WERI-Rb-1 (cell line): ENCODE measurements around the gene TGFB2.

Experiments
- DNase-seq: peaks from one replicate; pipeline ENCODE4 v3.0.0-alpha.2; 2020
- H3K27ac ChIP-seq: fragments of 250-450 bp; sonication (Bioruptor Pico); 2 replicates; pipeline ENCODE4 v1.5.1; 2020; ENCODE audit warnings: mild to moderate bottlenecking, moderate library complexity
- H3K27me3 ChIP-seq: fragments of 250-450 bp; sonication (Bioruptor Pico); 2 replicates; pipeline ENCODE4 v1.5.1; 2021; ENCODE audit warnings: mild to moderate bottlenecking, low read depth, moderate library complexity; ENCODE audit not compliant: insufficient read depth, severe bottlenecking
- H3K36me3 ChIP-seq: fragments of 250-450 bp; sonication (Bioruptor Pico); 2 replicates; pipeline ENCODE4 v1.5.1; 2020; ENCODE audit warnings: mild to moderate bottlenecking, moderate library complexity
- H3K4me3 ChIP-seq: 2 replicates; pipeline ENCODE4 v1.5.1; 2011; ENCODE audit warnings: low read depth, mild to moderate bottlenecking, control low read depth, low read length
- H3K9me3 ChIP-seq: fragments of 250-450 bp; sonication (Bioruptor Pico); 2 replicates; pipeline ENCODE4 v1.5.1; 2021; ENCODE audit warnings: mild to moderate bottlenecking, moderate library complexity; ENCODE audit not compliant: severe bottlenecking
- TF ChIP-seq, protein P1 (sequence below): IDR thresholded peaks from 2 replicates; pipeline ENCODE4 v1.5.1; 2011; ENCODE audit warnings: low read depth, mild to moderate bottlenecking, control low read depth, inconsistent platforms, low read length

TGFB2 gene

DNA sequence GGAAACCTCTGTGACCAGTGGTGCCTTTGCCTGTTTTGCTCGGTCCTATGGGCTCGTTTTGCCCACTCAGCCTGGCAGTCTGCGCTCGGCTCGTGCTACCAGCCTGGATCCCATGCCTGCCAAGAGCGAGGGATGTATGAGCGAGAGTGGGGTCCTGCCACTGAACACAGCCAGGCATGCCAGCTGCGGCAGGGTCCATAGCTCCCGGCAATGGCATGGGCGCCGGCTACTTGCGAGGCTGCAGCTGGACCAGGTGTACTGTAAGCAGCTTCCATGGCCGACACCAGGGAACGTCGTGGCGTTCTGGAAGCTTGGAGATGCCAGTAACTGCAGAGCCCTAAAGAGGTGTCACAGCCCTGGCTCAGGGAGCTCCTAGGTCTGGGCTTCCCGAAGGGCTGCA, 22.4 kb upstream of the TGFB2 start:
- TF ChIP-seq, protein P1, sequence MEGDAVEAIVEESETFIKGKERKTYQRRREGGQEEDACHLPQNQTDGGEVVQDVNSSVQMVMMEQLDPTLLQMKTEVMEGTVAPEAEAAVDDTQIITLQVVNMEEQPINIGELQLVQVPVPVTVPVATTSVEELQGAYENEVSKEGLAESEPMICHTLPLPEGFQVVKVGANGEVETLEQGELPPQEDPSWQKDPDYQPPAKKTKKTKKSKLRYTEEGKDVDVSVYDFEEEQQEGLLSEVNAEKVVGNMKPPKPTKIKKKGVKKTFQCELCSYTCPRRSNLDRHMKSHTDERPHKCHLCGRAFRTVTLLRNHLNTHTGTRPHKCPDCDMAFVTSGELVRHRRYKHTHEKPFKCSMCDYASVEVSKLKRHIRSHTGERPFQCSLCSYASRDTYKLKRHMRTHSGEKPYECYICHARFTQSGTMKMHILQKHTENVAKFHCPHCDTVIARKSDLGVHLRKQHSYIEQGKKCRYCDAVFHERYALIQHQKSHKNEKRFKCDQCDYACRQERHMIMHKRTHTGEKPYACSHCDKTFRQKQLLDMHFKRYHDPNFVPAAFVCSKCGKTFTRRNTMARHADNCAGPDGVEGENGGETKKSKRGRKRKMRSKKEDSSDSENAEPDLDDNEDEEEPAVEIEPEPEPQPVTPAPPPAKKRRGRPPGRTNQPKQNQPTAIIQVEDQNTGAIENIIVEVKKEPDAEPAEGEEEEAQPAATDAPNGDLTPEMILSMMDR, result no peak
- Histone ChIP-seq H3K27me3 (no peaks in the 10 kb centered on the region), H3K27ac (no peak overlapping the region), H3K36me3 (peaks cover 14% of the 10 kb centered on the region), H3K4me3 (no peak overlapping the region), H3K9me3 (no peaks in the 10 kb centered on the region)
- no peak for DNase-seq

DNA sequence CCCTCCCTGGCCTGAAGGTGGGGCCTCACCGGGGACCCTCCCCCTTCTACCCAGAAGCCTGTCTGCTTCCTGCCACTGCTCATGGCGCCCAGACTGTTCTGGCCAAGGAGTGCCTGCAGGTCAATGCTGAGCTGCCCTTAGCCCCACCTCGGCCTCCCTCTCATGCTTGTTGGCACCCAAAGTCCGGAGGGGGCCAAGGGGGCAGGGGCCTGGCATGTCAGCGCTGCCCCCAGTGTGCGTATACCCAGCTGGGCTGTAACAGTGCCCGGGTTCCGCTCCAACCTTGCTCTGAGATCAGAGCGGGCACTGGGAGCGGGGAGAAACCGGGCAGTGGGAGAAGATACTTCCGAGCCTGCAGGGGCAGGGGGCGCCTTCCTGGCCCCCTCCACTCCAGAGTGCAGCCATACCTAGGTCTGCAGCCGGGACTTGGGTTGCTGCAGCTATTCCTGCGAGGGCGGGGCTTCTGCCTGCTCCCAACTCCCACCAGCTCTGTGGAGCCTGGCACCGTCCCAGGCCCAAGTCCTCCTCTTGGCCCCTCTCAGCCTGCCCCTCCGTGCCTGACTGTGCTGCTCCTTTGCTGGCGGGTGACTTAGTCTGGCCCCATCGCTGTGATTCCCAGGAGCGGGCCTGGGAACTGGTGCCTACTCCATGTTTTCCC, 21.4 kb upstream of the TGFB2 start:
- H3K36me3 ChIP-seq, result peaks cover 12% of the 10 kb centered on the region
- no peak for DNase-seq
- H3K27ac ChIP-seq, result no peak overlapping the region
- no peaks in the 10 kb centered on the region for H3K9me3 ChIP-seq
- H3K27me3 ChIP-seq, result no peaks in the 10 kb centered on the region
- no peak overlapping the region for H3K4me3 ChIP-seq
- TF ChIP-seq, protein P1, result no peak

DNA sequence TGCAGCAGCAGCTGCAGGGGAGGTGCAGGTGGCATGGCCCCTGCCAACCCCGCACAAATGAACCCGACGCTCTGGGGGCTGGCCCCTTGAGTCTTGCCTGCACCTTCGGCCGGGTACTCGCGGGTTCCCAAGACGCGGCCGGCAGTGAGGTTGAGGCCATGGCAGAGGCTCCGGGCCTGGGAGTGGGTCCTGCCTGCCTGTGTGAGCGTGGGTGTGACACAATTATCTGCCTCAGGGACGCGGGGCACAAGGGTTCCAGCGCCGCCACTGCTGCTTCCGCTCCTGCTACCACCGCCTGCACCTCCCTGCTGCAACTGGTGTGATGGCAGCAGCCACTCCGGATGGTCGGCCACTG, 20.9 kb upstream of the TGFB2 start:
- no peak for DNase-seq
- H3K4me3 ChIP-seq, result no peak overlapping the region
- TF ChIP-seq, protein P1, result no peak

DNA sequence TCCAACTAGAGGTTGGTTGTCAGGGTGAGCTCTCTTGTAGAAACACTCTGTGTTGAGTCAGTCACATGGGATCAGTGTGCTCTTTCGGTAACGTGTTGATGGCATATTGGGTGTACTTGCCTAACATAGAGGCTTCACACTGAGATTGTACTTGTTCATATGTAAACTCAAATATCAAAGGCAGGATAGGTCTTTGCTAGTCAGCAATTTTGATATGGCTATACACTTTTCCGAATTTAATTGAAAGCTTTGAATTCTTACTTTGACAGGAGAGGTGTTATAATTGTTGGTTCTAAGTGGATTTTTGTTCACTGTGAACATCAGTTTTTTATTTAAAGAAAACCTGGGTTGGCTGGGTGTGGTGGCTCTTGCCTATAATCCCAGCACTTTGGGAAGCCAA, 16.4 kb upstream of the TGFB2 start:
- Histone ChIP-seq H3K27me3 (no peaks in the 10 kb centered on the region), H3K9me3 (no peaks in the 10 kb centered on the region), H3K36me3 (peaks cover 6% of the 10 kb centered on the region; the same call in 1 of the 2 replicates), H3K4me3 (no peak overlapping the region), H3K27ac (no peak overlapping the region)
- no peak for DNase-seq
- TF ChIP-seq, protein P1, result no peak

More for the DNA sequence above, 20.9 kb upstream of the TGFB2 start:
- H3K27ac ChIP-seq, result no peak overlapping the region
- no peaks in the 10 kb centered on the region for H3K27me3 ChIP-seq
- H3K9me3 ChIP-seq, result no peaks in the 10 kb centered on the region
- peaks cover 12% of the 10 kb centered on the region for H3K36me3 ChIP-seq

DNA sequence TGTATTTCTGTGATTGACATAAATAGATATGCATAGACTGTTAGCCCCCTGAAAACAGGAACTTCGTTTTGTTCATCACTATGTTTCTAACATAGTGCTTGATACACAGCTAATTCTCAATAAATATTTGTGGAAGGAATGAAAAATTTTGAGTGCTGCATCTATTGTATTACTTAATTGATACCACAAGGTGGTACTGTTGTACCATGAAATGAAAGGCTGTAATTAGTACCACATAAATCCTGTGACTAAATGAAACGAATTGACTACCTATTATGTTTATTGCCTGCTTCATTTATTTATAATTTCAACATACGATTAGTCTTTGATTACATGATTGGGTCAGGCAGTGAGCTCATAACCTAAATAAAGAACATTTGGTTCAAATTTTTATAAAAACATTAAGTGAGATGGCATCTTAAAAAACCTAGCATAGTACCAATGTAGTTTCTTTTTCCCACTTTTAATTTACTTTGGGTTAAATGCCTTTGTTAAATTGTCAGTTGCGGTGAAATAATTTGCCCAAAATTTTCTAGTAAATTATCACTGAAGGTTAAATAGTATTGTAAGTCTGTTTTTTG, 15.0 kb upstream of the TGFB2 start:
- TF ChIP-seq, protein P1, result 0 out of 2 replicates have a peak, but pooled peaks have one; percentile 9
- H3K36me3 ChIP-seq, result peaks cover 6% of the 10 kb centered on the region; the same call in 1 of the 2 replicates

DNA sequence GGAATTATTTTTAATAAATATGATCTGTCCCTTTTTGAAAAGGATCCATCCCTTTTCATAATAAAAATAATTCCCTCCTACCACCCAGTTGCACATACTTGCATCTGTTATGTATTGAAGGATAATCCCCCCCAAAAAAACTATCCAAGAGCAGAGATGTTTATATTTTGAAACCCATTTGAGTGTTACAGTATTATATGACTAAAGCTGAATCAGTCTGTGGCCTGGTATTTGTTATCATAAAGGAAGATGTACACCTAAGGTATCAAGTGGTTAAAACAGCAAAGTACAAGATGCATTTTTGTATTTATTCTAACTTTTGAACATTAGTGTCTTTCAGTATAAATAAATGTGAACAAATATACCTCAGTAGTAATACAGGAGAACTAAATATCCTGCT, 12.7 kb upstream of the TGFB2 start:
- TF ChIP-seq, protein P1, result no peak
- H3K4me3 ChIP-seq, result no peak overlapping the region
- no peaks in the 10 kb centered on the region for H3K9me3 ChIP-seq
- DNase-seq, result no peak
- H3K27me3 ChIP-seq, result no peaks in the 10 kb centered on the region
- peaks cover 6% of the 10 kb centered on the region; the same call in 1 of the 2 replicates for H3K36me3 ChIP-seq
- no peak overlapping the region for H3K27ac ChIP-seq

More for the DNA sequence above, 15.0 kb upstream of the TGFB2 start:
- no peak for DNase-seq
- Histone ChIP-seq H3K4me3 (no peak overlapping the region), H3K27ac (no peak overlapping the region), H3K27me3 (no peaks in the 10 kb centered on the region), H3K9me3 (no peaks in the 10 kb centered on the region)
